ENCODE results near the gene ACP5. TPM values are rescaled to one million over a fixed set of nuclear protein-coding genes. Genes with fewer than 3 reads are reported as not detected.

ACP5 gene
- total and polyA plus RNA-seq, 10 of the 15 experiments (the other 5 are each of a cell fraction or from before 2014, with no cell fraction given) = 1.0 to 73.4 (median 36.8) TPM

DNA sequence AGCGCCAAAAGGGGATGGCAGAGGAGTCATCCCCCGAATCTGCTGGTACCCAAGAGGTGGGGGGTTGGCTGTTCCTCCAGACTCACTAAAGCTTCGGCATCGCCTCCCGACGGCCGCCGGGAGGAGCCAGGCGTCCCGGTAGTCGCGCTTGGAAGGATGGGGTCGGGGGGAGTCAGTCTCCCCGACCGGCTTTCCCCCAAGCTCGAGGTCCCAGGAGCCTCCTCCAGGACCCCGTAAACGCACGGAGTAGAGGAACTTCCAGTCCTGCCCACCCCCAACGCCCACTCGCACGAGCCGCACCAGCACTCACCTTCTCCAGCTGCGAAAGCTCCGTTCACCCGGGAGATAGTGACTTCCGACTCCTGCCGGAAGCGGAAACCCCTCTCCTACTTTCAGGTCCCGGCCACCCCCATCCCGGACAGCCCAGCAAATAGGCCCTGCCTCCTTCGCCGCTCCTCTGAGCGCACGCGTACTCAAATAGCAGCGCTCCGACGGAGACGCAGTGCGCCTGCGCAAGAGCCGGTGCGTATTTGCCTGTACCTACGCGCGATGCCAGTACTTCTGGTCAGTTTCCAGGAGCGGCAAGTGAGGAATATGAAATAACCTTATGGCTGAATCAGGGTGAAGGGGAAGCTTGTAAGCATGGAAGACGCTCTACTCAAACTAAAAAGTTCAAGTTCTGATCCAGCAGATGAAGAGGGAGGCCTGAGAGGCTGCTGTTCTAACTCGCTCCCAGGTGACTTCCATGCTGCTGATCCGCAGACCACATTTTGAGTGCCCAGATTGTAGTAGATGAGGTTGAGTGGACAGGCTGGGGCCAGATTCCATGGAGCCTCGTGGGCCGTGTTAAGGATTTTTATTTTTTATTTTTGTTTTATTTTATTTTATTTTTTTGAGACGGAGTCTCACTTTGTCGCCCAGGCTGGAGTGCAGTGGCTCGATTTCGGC lies 18.3 kb downstream of the ACP5 start, which contains the start of gene ELOF1 (continued):
- TF ChIP-seq, protein P1, sequence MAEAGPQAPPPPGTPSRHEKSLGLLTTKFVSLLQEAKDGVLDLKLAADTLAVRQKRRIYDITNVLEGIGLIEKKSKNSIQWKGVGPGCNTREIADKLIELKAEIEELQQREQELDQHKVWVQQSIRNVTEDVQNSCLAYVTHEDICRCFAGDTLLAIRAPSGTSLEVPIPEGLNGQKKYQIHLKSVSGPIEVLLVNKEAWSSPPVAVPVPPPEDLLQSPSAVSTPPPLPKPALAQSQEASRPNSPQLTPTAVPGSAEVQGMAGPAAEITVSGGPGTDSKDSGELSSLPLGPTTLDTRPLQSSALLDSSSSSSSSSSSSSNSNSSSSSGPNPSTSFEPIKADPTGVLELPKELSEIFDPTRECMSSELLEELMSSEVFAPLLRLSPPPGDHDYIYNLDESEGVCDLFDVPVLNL (IDR thresholded peaks at IDR 0.05; ENCODE audit: low read depth, low read length) = no peak
- no peak; the same call in 1 of the 2 replicates for TF ChIP-seq SMC3 (IDR thresholded peaks at IDR 0.05; ENCODE audit: borderline replicate concordance, low read length)
- TF ChIP-seq, protein P2, sequence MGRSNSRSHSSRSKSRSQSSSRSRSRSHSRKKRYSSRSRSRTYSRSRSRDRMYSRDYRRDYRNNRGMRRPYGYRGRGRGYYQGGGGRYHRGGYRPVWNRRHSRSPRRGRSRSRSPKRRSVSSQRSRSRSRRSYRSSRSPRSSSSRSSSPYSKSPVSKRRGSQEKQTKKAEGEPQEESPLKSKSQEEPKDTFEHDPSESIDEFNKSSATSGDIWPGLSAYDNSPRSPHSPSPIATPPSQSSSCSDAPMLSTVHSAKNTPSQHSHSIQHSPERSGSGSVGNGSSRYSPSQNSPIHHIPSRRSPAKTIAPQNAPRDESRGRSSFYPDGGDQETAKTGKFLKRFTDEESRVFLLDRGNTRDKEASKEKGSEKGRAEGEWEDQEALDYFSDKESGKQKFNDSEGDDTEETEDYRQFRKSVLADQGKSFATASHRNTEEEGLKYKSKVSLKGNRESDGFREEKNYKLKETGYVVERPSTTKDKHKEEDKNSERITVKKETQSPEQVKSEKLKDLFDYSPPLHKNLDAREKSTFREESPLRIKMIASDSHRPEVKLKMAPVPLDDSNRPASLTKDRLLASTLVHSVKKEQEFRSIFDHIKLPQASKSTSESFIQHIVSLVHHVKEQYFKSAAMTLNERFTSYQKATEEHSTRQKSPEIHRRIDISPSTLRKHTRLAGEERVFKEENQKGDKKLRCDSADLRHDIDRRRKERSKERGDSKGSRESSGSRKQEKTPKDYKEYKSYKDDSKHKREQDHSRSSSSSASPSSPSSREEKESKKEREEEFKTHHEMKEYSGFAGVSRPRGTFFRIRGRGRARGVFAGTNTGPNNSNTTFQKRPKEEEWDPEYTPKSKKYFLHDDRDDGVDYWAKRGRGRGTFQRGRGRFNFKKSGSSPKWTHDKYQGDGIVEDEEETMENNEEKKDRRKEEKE (IDR thresholded peaks at IDR 0.05) = no peak
- TF ChIP-seq, protein P3, sequence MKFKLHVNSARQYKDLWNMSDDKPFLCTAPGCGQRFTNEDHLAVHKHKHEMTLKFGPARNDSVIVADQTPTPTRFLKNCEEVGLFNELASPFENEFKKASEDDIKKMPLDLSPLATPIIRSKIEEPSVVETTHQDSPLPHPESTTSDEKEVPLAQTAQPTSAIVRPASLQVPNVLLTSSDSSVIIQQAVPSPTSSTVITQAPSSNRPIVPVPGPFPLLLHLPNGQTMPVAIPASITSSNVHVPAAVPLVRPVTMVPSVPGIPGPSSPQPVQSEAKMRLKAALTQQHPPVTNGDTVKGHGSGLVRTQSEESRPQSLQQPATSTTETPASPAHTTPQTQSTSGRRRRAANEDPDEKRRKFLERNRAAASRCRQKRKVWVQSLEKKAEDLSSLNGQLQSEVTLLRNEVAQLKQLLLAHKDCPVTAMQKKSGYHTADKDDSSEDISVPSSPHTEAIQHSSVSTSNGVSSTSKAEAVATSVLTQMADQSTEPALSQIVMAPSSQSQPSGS (IDR thresholded peaks at IDR 0.05; ENCODE audit: low read length) = no peak
- TF ChIP-seq CEBPB (IDR thresholded peaks at IDR 0.05; ENCODE audit: borderline replicate concordance in 1 of 2, low read depth in 2 of 2, low read length in 2 of 2) = no peak
- no peak for TF ChIP-seq ZNF274 (IDR thresholded peaks at IDR 0.05; ENCODE audit: insufficient read depth, insufficient read length)
- TF ChIP-seq SIN3A (IDR thresholded peaks at IDR 0.05; ENCODE audit: low read depth, low read length) = peak; percentile 92
- TF ChIP-seq, protein P4, sequence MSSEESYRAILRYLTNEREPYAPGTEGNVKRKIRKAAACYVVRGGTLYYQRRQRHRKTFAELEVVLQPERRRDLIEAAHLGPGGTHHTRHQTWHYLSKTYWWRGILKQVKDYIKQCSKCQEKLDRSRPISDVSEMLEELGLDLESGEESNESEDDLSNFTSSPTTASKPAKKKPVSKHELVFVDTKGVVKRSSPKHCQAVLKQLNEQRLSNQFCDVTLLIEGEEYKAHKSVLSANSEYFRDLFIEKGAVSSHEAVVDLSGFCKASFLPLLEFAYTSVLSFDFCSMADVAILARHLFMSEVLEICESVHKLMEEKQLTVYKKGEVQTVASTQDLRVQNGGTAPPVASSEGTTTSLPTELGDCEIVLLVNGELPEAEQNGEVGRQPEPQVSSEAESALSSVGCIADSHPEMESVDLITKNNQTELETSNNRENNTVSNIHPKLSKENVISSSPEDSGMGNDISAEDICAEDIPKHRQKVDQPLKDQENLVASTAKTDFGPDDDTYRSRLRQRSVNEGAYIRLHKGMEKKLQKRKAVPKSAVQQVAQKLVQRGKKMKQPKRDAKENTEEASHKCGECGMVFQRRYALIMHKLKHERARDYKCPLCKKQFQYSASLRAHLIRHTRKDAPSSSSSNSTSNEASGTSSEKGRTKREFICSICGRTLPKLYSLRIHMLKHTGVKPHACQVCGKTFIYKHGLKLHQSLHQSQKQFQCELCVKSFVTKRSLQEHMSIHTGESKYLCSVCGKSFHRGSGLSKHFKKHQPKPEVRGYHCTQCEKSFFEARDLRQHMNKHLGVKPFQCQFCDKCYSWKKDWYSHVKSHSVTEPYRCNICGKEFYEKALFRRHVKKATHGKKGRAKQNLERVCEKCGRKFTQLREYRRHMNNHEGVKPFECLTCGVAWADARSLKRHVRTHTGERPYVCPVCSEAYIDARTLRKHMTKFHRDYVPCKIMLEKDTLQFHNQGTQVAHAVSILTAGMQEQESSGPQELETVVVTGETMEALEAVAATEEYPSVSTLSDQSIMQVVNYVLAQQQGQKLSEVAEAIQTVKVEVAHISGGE (CRISPR knock-in tag; IDR thresholded peaks at IDR 0.05) = no peak
- no peak for TF ChIP-seq JUND (IDR thresholded peaks at IDR 0.05; ENCODE audit: low read depth, low read length)
- peak; percentile 6 for TF ChIP-seq SP1 (IDR thresholded peaks at IDR 0.05; ENCODE audit: low read depth, low read length)
- TF ChIP-seq, protein P5, sequence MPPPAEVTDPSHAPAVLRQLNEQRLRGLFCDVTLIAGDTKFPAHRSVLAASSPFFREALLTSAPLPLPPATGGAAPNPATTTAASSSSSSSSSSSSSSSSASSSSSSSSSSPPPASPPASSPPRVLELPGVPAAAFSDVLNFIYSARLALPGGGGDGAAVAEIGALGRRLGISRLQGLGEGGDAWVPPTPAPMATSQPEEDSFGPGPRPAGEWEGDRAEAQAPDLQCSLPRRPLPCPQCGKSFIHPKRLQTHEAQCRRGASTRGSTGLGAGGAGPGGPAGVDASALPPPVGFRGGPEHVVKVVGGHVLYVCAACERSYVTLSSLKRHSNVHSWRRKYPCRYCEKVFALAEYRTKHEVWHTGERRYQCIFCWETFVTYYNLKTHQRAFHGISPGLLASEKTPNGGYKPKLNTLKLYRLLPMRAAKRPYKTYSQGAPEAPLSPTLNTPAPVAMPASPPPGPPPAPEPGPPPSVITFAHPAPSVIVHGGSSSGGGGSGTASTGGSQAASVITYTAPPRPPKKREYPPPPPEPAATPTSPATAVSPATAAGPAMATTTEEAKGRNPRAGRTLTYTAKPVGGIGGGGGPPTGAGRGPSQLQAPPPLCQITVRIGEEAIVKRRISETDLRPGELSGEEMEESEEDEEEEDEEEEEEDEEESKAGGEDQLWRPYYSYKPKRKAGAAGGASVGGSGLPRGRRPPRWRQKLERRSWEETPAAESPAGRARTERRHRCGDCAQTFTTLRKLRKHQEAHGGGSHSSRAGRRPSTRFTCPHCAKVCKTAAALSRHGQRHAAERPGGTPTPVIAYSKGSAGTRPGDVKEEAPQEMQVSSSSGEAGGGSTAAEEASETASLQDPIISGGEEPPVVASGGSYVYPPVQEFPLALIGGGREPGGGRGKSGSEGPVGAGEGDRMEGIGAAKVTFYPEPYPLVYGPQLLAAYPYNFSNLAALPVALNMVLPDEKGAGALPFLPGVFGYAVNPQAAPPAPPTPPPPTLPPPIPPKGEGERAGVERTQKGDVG (CRISPR knock-in tag; IDR thresholded peaks at IDR 0.05) = no peak
- TF ChIP-seq MEF2B (IDR thresholded peaks at IDR 0.05; ENCODE audit: partially characterized antibody, poor library complexity, severe bottlenecking) = no peak
- TF ChIP-seq SIX5 (IDR thresholded peaks at IDR 0.05; ENCODE audit: low read depth, low read length, severe bottlenecking) = no peak
- peak; percentile 9; the same call in 1 of the 2 replicates for TF ChIP-seq RUNX3 (IDR thresholded peaks at IDR 0.05; ENCODE audit: low read length)
- TF ChIP-seq HDGF (IDR thresholded peaks at IDR 0.05) = peak; percentile 92
- TF ChIP-seq STAT3 (IDR thresholded peaks at IDR 0.05; ENCODE audit: low read depth, low read length) = no peak
